Central memory CD8-positive, alpha-beta T cell (primary cell): ENCODE results near the gene DCAF15.

ENCODE experiments used
- ATAC-seq: fragments of 150-1000 bp; cut with Tn5 transposase; replicated peaks from 2 replicates; pipeline ENCODE4 v1.10.0; 2022; ENCODE audit warnings: mild to moderate bottlenecking, moderate FRiP score, moderate number of reproducible peaks; ENCODE audit not compliant: poor library complexity, severe bottlenecking; ENCODE audit errors: extremely low read depth
- DNase-seq, 2 donors: peaks; one replicate each; pipeline ENCODE4 v3.0.0; 2021; ENCODE audit warnings: low spot score in 2 of 2
- H3K27ac Mint-ChIP-seq: one replicate; pipeline ENCODE4 v1.8.0; 2022; ENCODE audit warnings: low read depth, mild to moderate bottlenecking, moderate library complexity, mixed read lengths
- H3K27me3 Mint-ChIP-seq: one replicate; pipeline ENCODE4 v1.8.0; 2022; ENCODE audit warnings: mixed read lengths
- H3K36me3 Mint-ChIP-seq: one replicate; pipeline ENCODE4 v1.8.0; 2022; ENCODE audit warnings: mild to moderate bottlenecking, moderate library complexity, mixed read lengths; ENCODE audit not compliant: insufficient read depth
- H3K4me1 Mint-ChIP-seq: one replicate; pipeline ENCODE4 v1.8.0; 2022; ENCODE audit warnings: mixed read lengths
- H3K4me3 Mint-ChIP-seq: one replicate; pipeline ENCODE4 v1.8.0; 2022; ENCODE audit warnings: mild to moderate bottlenecking, moderate library complexity, mixed read lengths
- H3K9me3 Mint-ChIP-seq: one replicate; pipeline ENCODE4 v1.8.0; 2022; ENCODE audit warnings: mixed read lengths

DCAF15 gene

GRCh38 chr19:13985771-13986347 lies 33.5 kb downstream of the DCAF15 start:
- Mint-ChIP-seq H3K9me3 (no peaks in the 10 kb centered on the region), H3K27ac (peak overlapping the region; percentile 99), H3K4me3 (peak overlapping the region; percentile 59), H3K4me1 (peaks cover 44% of the 10 kb centered on the region), H3K27me3 (no peaks in the 10 kb centered on the region), H3K36me3 (peaks cover 19% of the 10 kb centered on the region)
- DNase-seq: no peak
- peak; percentile 2 for ATAC-seq

GRCh38 chr19:13986348-13986904 lies 34.1 kb downstream of the DCAF15 start:
- peak overlapping the region; percentile 59 for H3K4me3 Mint-ChIP-seq
- no peaks in the 10 kb centered on the region for H3K27me3 Mint-ChIP-seq
- DNase-seq (peak; percentile 97 to 98), ATAC-seq (peak; percentile 93)
- H3K36me3 Mint-ChIP-seq: peaks cover 20% of the 10 kb centered on the region
- no peaks in the 10 kb centered on the region for H3K9me3 Mint-ChIP-seq
- peaks cover 44% of the 10 kb centered on the region for H3K4me1 Mint-ChIP-seq
- H3K27ac Mint-ChIP-seq: peak overlapping the region; percentile 99

- DNase-seq (no peak), ATAC-seq (no peak)
- peak overlapping the region; percentile 99 for H3K27ac Mint-ChIP-seq
- peak overlapping the region; percentile 59 for H3K4me3 Mint-ChIP-seq
- peaks cover 48% of the 10 kb centered on the region for H3K4me1 Mint-ChIP-seq
- no peaks in the 10 kb centered on the region for H3K9me3 Mint-ChIP-seq
- H3K27me3 Mint-ChIP-seq: no peaks in the 10 kb centered on the region
- H3K36me3 Mint-ChIP-seq: peaks cover 24% of the 10 kb centered on the region
These were observed 35.0 kb downstream of the DCAF15 start for GRCh38 chr19:13987101-13987890.

GRCh38 chr19:13989487-13989886 lies 37.2 kb downstream of the DCAF15 start:
- Mint-ChIP-seq H3K9me3 (no peaks in the 10 kb centered on the region), H3K27ac (peak overlapping the region; percentile 94), H3K4me3 (no peak overlapping the region), H3K27me3 (no peaks in the 10 kb centered on the region), H3K36me3 (peaks cover 32% of the 10 kb centered on the region), H3K4me1 (peaks cover 50% of the 10 kb centered on the region)
- DNase-seq (no peak), ATAC-seq (no peak)

- peak overlapping the region; percentile 34 for H3K4me3 Mint-ChIP-seq
These were observed 37.8 kb downstream of the DCAF15 start for GRCh38 chr19:13990085-13990484.

GRCh38 chr19:13992025-13992424 lies 39.7 kb downstream of the DCAF15 start:
- Mint-ChIP-seq H3K27ac (no peak overlapping the region), H3K36me3 (peaks cover 26% of the 10 kb centered on the region), H3K27me3 (no peaks in the 10 kb centered on the region)

More at GRCh38 chr19:13990085-13990484, 37.8 kb downstream of the DCAF15 start:
- Mint-ChIP-seq H3K4me1 (peaks cover 50% of the 10 kb centered on the region), H3K9me3 (no peaks in the 10 kb centered on the region), H3K27ac (peak overlapping the region; percentile 94), H3K36me3 (peaks cover 32% of the 10 kb centered on the region), H3K27me3 (no peaks in the 10 kb centered on the region)
- DNase-seq (no peak), ATAC-seq (no peak)

GRCh38 chr19:13993590-13994300 lies 41.4 kb downstream of the DCAF15 start:
- no peaks in the 10 kb centered on the region for H3K27me3 Mint-ChIP-seq
- no peak overlapping the region for H3K4me3 Mint-ChIP-seq
- ATAC-seq (no peak), DNase-seq (no peak)
- peak overlapping the region; percentile 38 for H3K27ac Mint-ChIP-seq
- peaks cover 20% of the 10 kb centered on the region for H3K4me1 Mint-ChIP-seq
- peaks cover 25% of the 10 kb centered on the region for H3K36me3 Mint-ChIP-seq
- H3K9me3 Mint-ChIP-seq: no peaks in the 10 kb centered on the region

More at GRCh38 chr19:13992025-13992424, 39.7 kb downstream of the DCAF15 start:
- ATAC-seq (no peak), DNase-seq (no peak)
- peaks cover 30% of the 10 kb centered on the region for H3K4me1 Mint-ChIP-seq
- no peak overlapping the region for H3K4me3 Mint-ChIP-seq
- no peaks in the 10 kb centered on the region for H3K9me3 Mint-ChIP-seq

- Mint-ChIP-seq H3K4me1 (peaks cover 6% of the 10 kb centered on the region), H3K9me3 (no peaks in the 10 kb centered on the region), H3K36me3 (peaks cover 22% of the 10 kb centered on the region), H3K4me3 (no peak overlapping the region), H3K27me3 (no peaks in the 10 kb centered on the region), H3K27ac (no peak overlapping the region)
- ATAC-seq (no peak), DNase-seq (no peak)
These were observed 42.9 kb downstream of the DCAF15 start for GRCh38 chr19:13995017-13995728.

GRCh38 chr19:13995878-13996765 lies 43.8 kb downstream of the DCAF15 start:
- no peak overlapping the region for H3K4me3 Mint-ChIP-seq
- ATAC-seq (no peak), DNase-seq (no peak)
- no peaks in the 10 kb centered on the region for H3K9me3 Mint-ChIP-seq
- no peak overlapping the region for H3K27ac Mint-ChIP-seq
- peaks cover 21% of the 10 kb centered on the region for H3K36me3 Mint-ChIP-seq
- H3K27me3 Mint-ChIP-seq: no peaks in the 10 kb centered on the region
- peaks cover 9% of the 10 kb centered on the region for H3K4me1 Mint-ChIP-seq

- Mint-ChIP-seq H3K9me3 (no peaks in the 10 kb centered on the region), H3K4me3 (no peak overlapping the region)
These were observed 44.8 kb downstream of the DCAF15 start for GRCh38 chr19:13996928-13997630.

GRCh38 chr19:13997631-13997962 lies 45.3 kb downstream of the DCAF15 start:
- H3K4me1 Mint-ChIP-seq: peaks cover 14% of the 10 kb centered on the region
- ATAC-seq (no peak), DNase-seq (no peak)
- H3K4me3 Mint-ChIP-seq: no peak overlapping the region
- peaks cover 20% of the 10 kb centered on the region for H3K36me3 Mint-ChIP-seq
- no peaks in the 10 kb centered on the region for H3K27me3 Mint-ChIP-seq
- H3K9me3 Mint-ChIP-seq: no peaks in the 10 kb centered on the region
- peak overlapping the region; percentile 49 for H3K27ac Mint-ChIP-seq

More at GRCh38 chr19:13996928-13997630, 44.8 kb downstream of the DCAF15 start:
- H3K4me1 Mint-ChIP-seq: peaks cover 13% of the 10 kb centered on the region
- ATAC-seq: no peak
- no peaks in the 10 kb centered on the region for H3K27me3 Mint-ChIP-seq
- DNase-seq: no peak
- H3K36me3 Mint-ChIP-seq: peaks cover 21% of the 10 kb centered on the region
- H3K27ac Mint-ChIP-seq: no peak overlapping the region
